ENCODE results near the gene ROR1. TPM values are rescaled to one million over a fixed set of nuclear protein-coding genes. Genes with fewer than 3 reads are reported as not detected.

The ROR1 gene
- total RNA-seq, 5 donors from 2014 or later (not counting 1 experiment from before 2014, with no cell fraction given): 0.15 to 2.0 (median 0.33) TPM; not detected in 1

- Mint-ChIP-seq H3K4me3 (no peak overlapping the region), H3K4me1 (no peaks in the 10 kb centered on the region), H3K9me3 (no peaks in the 10 kb centered on the region), H3K27me3 (peaks cover 0 to 8% of the 10 kb centered on the region in 2 donors), H3K36me3 (no peaks in the 10 kb centered on the region), H3K27ac (no peak overlapping the region)
- H3K9me3 ChIP-seq: no peaks in the 10 kb centered on the region
- H3K27ac ChIP-seq (ENCODE audit: low read length): no peak overlapping the region
- H3K27me3 ChIP-seq (replicated peaks in 1 of 2; ENCODE audit: control insufficient read depth in 2 of 2, extremely low read depth in 1 of 2, insufficient read depth in 2 of 2, low read length in 1 of 2): peaks cover 0 to 3% of the 10 kb centered on the region in 2 experiments
- H3K4me3 ChIP-seq (ENCODE audit: control insufficient read depth in 1 of 2, extremely low read depth in 1 of 2, low read length in 1 of 2): no peak overlapping the region
- ChIA-PET CTCF (no interaction called here), POLR2A (no interaction called here)
- DNase-seq (no peak), ATAC-seq (replicated peaks in 1 of 4) (no peak)
- H3K36me3 ChIP-seq (ENCODE audit: control insufficient read depth in 2 of 2, extremely low read depth in 1 of 2, insufficient read depth in 1 of 2, low read length in 1 of 2): no peaks in the 10 kb centered on the region
- WGBS (ENCODE audit: insufficient coverage): no CpG with 5 or more reads among the region's 6 CpGs
- no peaks in the 10 kb centered on the region for H3K4me1 ChIP-seq (ENCODE audit: control insufficient read depth in 1 of 2, extremely low read depth in 1 of 2, insufficient read depth in 2 of 2, low read length in 2 of 2)
Observed at GRCh38 chr1:63974966-63975365, 201.1 kb downstream of the ROR1 start.

- Histone ChIP-seq H3K27me3 (replicated peaks in 1 of 2; ENCODE audit: control insufficient read depth in 2 of 2, extremely low read depth in 1 of 2, insufficient read depth in 2 of 2, low read length in 1 of 2) (peaks cover 0 to 3% of the 10 kb centered on the region in 2 experiments), H3K36me3 (ENCODE audit: control insufficient read depth in 2 of 2, extremely low read depth in 1 of 2, insufficient read depth in 1 of 2, low read length in 1 of 2) (no peaks in the 10 kb centered on the region), H3K9me3 (no peaks in the 10 kb centered on the region), H3K27ac (ENCODE audit: low read length) (no peak overlapping the region), H3K4me3 (ENCODE audit: control insufficient read depth in 1 of 2, extremely low read depth in 1 of 2, low read length in 1 of 2) (no peak overlapping the region), H3K4me1 (ENCODE audit: control insufficient read depth in 1 of 2, extremely low read depth in 1 of 2, insufficient read depth in 2 of 2, low read length in 2 of 2) (no peaks in the 10 kb centered on the region)
- DNase-seq (no peak), ATAC-seq (replicated peaks in 1 of 4) (no peak)
- no peaks in the 10 kb centered on the region for H3K36me3 Mint-ChIP-seq
- WGBS (ENCODE audit: insufficient coverage): 93% methylated on average over 4 of the region's 7 CpGs
- H3K4me1 Mint-ChIP-seq: no peaks in the 10 kb centered on the region
- H3K9me3 Mint-ChIP-seq: no peaks in the 10 kb centered on the region
- H3K27ac Mint-ChIP-seq: no peak overlapping the region
- peaks cover 0 to 8% of the 10 kb centered on the region in 2 donors for H3K27me3 Mint-ChIP-seq
- ChIA-PET CTCF (no interaction called here), POLR2A (no interaction called here)
- no peak overlapping the region for H3K4me3 Mint-ChIP-seq
Observed at GRCh38 chr1:63975481-63975880, 201.7 kb downstream of the ROR1 start.

GRCh38 chr1:63976006-63976405, 202.2 kb downstream of the ROR1 start:
- Histone ChIP-seq H3K27me3 (replicated peaks in 1 of 2; ENCODE audit: control insufficient read depth in 2 of 2, extremely low read depth in 1 of 2, insufficient read depth in 2 of 2, low read length in 1 of 2) (peaks cover 0 to 3% of the 10 kb centered on the region in 2 experiments), H3K36me3 (ENCODE audit: control insufficient read depth in 2 of 2, extremely low read depth in 1 of 2, insufficient read depth in 1 of 2, low read length in 1 of 2) (no peaks in the 10 kb centered on the region), H3K4me3 (ENCODE audit: control insufficient read depth in 1 of 2, extremely low read depth in 1 of 2, low read length in 1 of 2) (no peak overlapping the region), H3K27ac (ENCODE audit: low read length) (no peak overlapping the region), H3K9me3 (no peaks in the 10 kb centered on the region), H3K4me1 (ENCODE audit: control insufficient read depth in 1 of 2, extremely low read depth in 1 of 2, insufficient read depth in 2 of 2, low read length in 2 of 2) (no peaks in the 10 kb centered on the region)
- Mint-ChIP-seq H3K27ac (no peak overlapping the region), H3K4me1 (no peaks in the 10 kb centered on the region), H3K27me3 (peaks cover 0 to 8% of the 10 kb centered on the region in 2 donors), H3K4me3 (no peak overlapping the region), H3K36me3 (no peaks in the 10 kb centered on the region), H3K9me3 (no peaks in the 10 kb centered on the region)
- ATAC-seq (replicated peaks in 1 of 4): no peak
- WGBS (ENCODE audit: insufficient coverage): no CpG with 5 or more reads among the region's 1 CpG
- CTCF ChIA-PET: no interaction called here
- no peak for DNase-seq
- POLR2A ChIA-PET: interaction anchor here in 1 of 2 donors (0.8 kb wide), 1 partner anchor 199 kb away, joined by 4 read pairs; no protein-coding TSS in a partner anchor

GRCh38 chr1:63977466-63977865, 203.6 kb downstream of the ROR1 start:
- 60% methylated on average over 1 of the region's 1 CpG for WGBS (ENCODE audit: insufficient coverage)
- H3K27ac Mint-ChIP-seq: no peak overlapping the region
- POLR2A ChIA-PET: no interaction called here

GRCh38 chr1:63980740-63981407, 207.1 kb downstream of the ROR1 start:
- H3K27me3 ChIP-seq (replicated peaks in 1 of 2; ENCODE audit: control insufficient read depth in 2 of 2, extremely low read depth in 1 of 2, insufficient read depth in 2 of 2, low read length in 1 of 2): no peaks in the 10 kb centered on the region
- ATAC-seq (replicated peaks in 1 of 4) (no peak), DNase-seq (no peak)
- H3K36me3 ChIP-seq (ENCODE audit: control insufficient read depth in 2 of 2, extremely low read depth in 1 of 2, insufficient read depth in 1 of 2, low read length in 1 of 2): no peaks in the 10 kb centered on the region
- no peaks in the 10 kb centered on the region for H3K9me3 ChIP-seq
- Mint-ChIP-seq H3K4me3 (no peak overlapping the region), H3K27ac (no peak overlapping the region), H3K27me3 (peaks cover 0 to 5% of the 10 kb centered on the region in 2 donors), H3K4me1 (no peaks in the 10 kb centered on the region), H3K9me3 (no peaks in the 10 kb centered on the region), H3K36me3 (no peaks in the 10 kb centered on the region)
- WGBS (ENCODE audit: insufficient coverage): no CpG with 5 or more reads among the region's 3 CpGs
- no peak overlapping the region for H3K4me3 ChIP-seq (ENCODE audit: control insufficient read depth in 1 of 2, extremely low read depth in 1 of 2, low read length in 1 of 2)
- ChIA-PET POLR2A (no interaction called here), CTCF (no interaction called here)
- H3K4me1 ChIP-seq (ENCODE audit: control insufficient read depth in 1 of 2, extremely low read depth in 1 of 2, insufficient read depth in 2 of 2, low read length in 2 of 2): no peaks in the 10 kb centered on the region
- H3K27ac ChIP-seq (ENCODE audit: low read length): no peak overlapping the region

More at GRCh38 chr1:63977466-63977865, 203.6 kb downstream of the ROR1 start:
- H3K27me3 Mint-ChIP-seq: peaks cover 0 to 8% of the 10 kb centered on the region in 2 donors
- Histone ChIP-seq H3K27ac (ENCODE audit: low read length) (no peak overlapping the region), H3K27me3 (replicated peaks in 1 of 2; ENCODE audit: control insufficient read depth in 2 of 2, extremely low read depth in 1 of 2, insufficient read depth in 2 of 2, low read length in 1 of 2) (peaks cover 0 to 3% of the 10 kb centered on the region in 2 experiments), H3K9me3 (no peaks in the 10 kb centered on the region), H3K4me1 (ENCODE audit: control insufficient read depth in 1 of 2, extremely low read depth in 1 of 2, insufficient read depth in 2 of 2, low read length in 2 of 2) (no peaks in the 10 kb centered on the region), H3K4me3 (ENCODE audit: control insufficient read depth in 1 of 2, extremely low read depth in 1 of 2, low read length in 1 of 2) (no peak overlapping the region), H3K36me3 (ENCODE audit: control insufficient read depth in 2 of 2, extremely low read depth in 1 of 2, insufficient read depth in 1 of 2, low read length in 1 of 2) (no peaks in the 10 kb centered on the region)
- CTCF ChIA-PET: no interaction called here
- H3K36me3 Mint-ChIP-seq: no peaks in the 10 kb centered on the region
- ATAC-seq (replicated peaks in 1 of 4) (no peak), DNase-seq (no peak)
- H3K4me1 Mint-ChIP-seq: no peaks in the 10 kb centered on the region
- H3K9me3 Mint-ChIP-seq: no peaks in the 10 kb centered on the region
- no peak overlapping the region for H3K4me3 Mint-ChIP-seq

- no peak for DNase-seq
- no peaks in the 10 kb centered on the region for H3K27me3 ChIP-seq (replicated peaks in 1 of 2; ENCODE audit: control insufficient read depth in 2 of 2, extremely low read depth in 1 of 2, insufficient read depth in 2 of 2, low read length in 1 of 2)
- H3K4me3 Mint-ChIP-seq: no peak overlapping the region
- no peak for ATAC-seq (replicated peaks in 1 of 4)
- H3K9me3 ChIP-seq: no peaks in the 10 kb centered on the region
- ChIA-PET CTCF (no interaction called here), POLR2A (no interaction called here)
- no peaks in the 10 kb centered on the region for H3K4me1 ChIP-seq (ENCODE audit: control insufficient read depth in 1 of 2, extremely low read depth in 1 of 2, insufficient read depth in 2 of 2, low read length in 2 of 2)
- no CpG with 5 or more reads among the region's 1 CpG for WGBS (ENCODE audit: insufficient coverage)
- H3K4me1 Mint-ChIP-seq: no peaks in the 10 kb centered on the region
- H3K9me3 Mint-ChIP-seq: no peaks in the 10 kb centered on the region
- H3K27me3 Mint-ChIP-seq: peaks cover 0 to 2% of the 10 kb centered on the region in 2 donors
- H3K27ac ChIP-seq (ENCODE audit: low read length): no peak overlapping the region
- H3K36me3 ChIP-seq (ENCODE audit: control insufficient read depth in 2 of 2, extremely low read depth in 1 of 2, insufficient read depth in 1 of 2, low read length in 1 of 2): no peaks in the 10 kb centered on the region
- H3K4me3 ChIP-seq (ENCODE audit: control insufficient read depth in 1 of 2, extremely low read depth in 1 of 2, low read length in 1 of 2): no peak overlapping the region
- H3K27ac Mint-ChIP-seq: no peak overlapping the region
- no peaks in the 10 kb centered on the region for H3K36me3 Mint-ChIP-seq
Observed at GRCh38 chr1:63981408-63981773, 207.6 kb downstream of the ROR1 start.

GRCh38 chr1:63982201-63982600, 208.4 kb downstream of the ROR1 start:
- no peak overlapping the region for H3K4me3 ChIP-seq (ENCODE audit: control insufficient read depth in 1 of 2, extremely low read depth in 1 of 2, low read length in 1 of 2)
- Mint-ChIP-seq H3K27ac (no peak overlapping the region), H3K36me3 (no peaks in the 10 kb centered on the region), H3K4me1 (no peaks in the 10 kb centered on the region), H3K27me3 (peaks cover 0 to 2% of the 10 kb centered on the region in 2 donors), H3K4me3 (no peak overlapping the region), H3K9me3 (no peaks in the 10 kb centered on the region)
- DNase-seq (no peak), ATAC-seq (replicated peaks in 1 of 4) (no peak)
- no peak overlapping the region for H3K27ac ChIP-seq (ENCODE audit: low read length)
- no peaks in the 10 kb centered on the region for H3K9me3 ChIP-seq
- POLR2A ChIA-PET: no interaction called here
- no CpG with 5 or more reads among the region's 3 CpGs for WGBS (ENCODE audit: insufficient coverage)
- no peaks in the 10 kb centered on the region for H3K4me1 ChIP-seq (ENCODE audit: control insufficient read depth in 1 of 2, extremely low read depth in 1 of 2, insufficient read depth in 2 of 2, low read length in 2 of 2)
- H3K36me3 ChIP-seq (ENCODE audit: control insufficient read depth in 2 of 2, extremely low read depth in 1 of 2, insufficient read depth in 1 of 2, low read length in 1 of 2): no peaks in the 10 kb centered on the region
- CTCF ChIA-PET: no interaction called here
- H3K27me3 ChIP-seq (replicated peaks in 1 of 2; ENCODE audit: control insufficient read depth in 2 of 2, extremely low read depth in 1 of 2, insufficient read depth in 2 of 2, low read length in 1 of 2): no peaks in the 10 kb centered on the region
